Measurements from ENCODE around the gene FAM227B.

Gene FAM227B

DNA sequence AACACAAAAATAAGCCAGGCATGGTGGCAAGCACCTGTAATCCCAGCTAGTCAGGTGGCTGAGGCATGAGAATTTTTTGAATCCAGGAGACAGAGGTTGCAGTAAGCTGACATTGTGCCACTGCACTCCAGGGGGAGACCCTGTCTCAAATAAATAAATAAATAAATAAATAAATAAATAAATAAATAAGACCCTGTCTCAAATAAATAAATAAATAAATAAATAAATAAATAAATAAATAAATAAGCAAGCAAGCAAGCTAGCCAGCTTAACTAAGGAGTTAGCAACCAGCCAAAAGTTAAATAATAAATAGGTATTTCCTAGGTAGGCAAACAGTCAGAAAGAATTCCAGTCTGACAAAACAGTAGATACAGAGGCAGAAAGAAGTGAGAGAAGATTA, 326.7 kb downstream of the FAM227B start:
- DNase-seq (ENCODE audit: low spot score) = no peak

DNA sequence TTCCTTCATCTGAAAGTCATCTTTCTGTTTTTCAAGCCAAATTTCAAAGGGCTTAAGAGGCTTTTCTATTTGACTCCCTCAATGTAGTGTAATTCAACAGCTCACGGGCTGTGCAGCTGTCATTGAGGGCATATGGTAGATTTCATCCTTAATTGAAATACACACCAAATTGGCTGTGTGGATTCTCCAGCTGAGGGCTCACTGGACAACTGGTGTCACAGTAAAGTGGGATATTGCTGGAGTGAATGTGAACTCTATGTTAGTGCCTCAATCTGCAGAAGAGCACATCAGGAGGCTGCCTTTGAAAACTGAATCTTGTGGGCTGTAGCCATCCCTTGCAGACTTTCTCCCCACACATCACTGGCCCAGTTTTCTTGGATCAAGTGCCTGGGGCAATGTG, 330.4 kb downstream of the FAM227B start:
- DNase-seq (ENCODE audit: low spot score) = no peak

DNA sequence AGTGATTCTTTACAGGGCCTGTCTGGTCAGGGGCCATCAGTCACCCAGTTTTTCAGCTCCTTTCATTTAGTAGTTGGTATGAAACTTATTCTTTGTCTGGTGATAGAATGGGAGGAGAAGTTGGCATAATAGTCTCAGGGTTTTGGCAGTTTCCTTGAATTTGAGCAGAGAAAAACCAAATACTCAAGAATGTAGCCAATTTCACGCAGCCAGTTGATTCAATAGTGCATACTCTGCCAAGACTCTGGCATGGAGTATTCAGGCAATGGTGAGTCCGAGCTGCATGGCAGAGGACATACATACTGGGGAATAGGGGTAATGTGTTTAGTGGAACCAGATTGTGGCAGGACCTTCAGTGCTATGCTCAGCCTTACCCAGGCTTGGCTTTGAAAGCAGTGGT, 332.2 kb downstream of the FAM227B start:
- no peak for DNase-seq (ENCODE audit: low spot score)

DNA sequence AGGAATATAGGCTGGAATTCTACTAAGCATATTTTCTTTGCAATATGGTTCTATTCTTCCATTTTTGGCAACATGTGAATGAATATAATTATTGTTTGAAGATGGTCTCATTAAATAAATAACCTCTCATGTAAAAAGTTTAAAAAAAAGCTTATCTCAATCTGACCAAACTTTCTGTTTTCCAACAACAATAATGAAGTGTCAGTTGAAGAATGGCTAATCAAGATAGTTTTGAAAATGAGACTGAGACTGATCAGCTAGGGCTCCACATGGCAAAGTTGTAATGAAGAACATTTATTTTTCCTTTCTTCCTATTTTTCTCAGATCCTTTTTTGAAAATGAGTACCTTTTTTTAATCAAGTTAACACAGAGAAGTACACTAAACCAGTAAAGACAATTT, 333.1 kb downstream of the FAM227B start:
- DNase-seq (ENCODE audit: low spot score) = no peak

- DNase-seq (ENCODE audit: low spot score) = no peak
These were observed 333.8 kb downstream of the FAM227B start for GRCh38 chr15:49286649-49287404.

GRCh38 chr15:49282366-49282765, 338.3 kb downstream of the FAM227B start:
- no peak for DNase-seq (ENCODE audit: low spot score)

- DNase-seq (ENCODE audit: low spot score) = no peak
These were observed 340.8 kb downstream of the FAM227B start for GRCh38 chr15:49279521-49280456.

DNA sequence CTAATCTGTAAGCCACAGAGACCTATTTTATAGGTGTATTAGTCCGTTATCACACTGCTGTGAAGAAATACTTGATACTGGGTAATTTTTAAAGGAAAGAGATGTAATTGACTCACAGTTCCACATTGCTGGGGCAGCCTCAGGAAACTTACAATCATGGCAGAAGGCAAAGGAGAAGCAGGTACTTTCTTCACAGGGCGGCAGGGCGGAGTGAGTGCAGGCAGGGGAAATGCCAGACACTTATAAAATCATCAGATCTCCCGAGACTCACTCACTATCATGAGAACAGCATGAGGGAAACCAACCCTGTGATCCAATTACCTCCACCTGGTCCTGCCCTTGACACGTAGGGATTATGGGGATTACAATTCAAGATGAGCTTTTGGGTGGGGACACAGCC, 341.9 kb downstream of the FAM227B start:
- DNase-seq (ENCODE audit: low spot score) = no peak

Measured in germinal center (tissue), 1 donor.